H54 (cell line): ENCODE results near the gene CXCL9.

ENCODE experiments used
- DNase-seq: peaks from one replicate; pipeline ENCODE4 v3.0.0; 2011; ENCODE audit warnings: low spot score, mixed read lengths; ENCODE audit not compliant: insufficient read length
- FAIRE-seq: peaks from 3 replicates; lab custom pipeline; 2011; peaks lifted over from hg19 to GRCh38; lab: Jason Lieb, UNC
- POLR2A ChIP-seq: IDR thresholded peaks from 2 replicates; pipeline ENCODE4 v1.6.1; 2011; ENCODE audit warnings: low read depth, mild to moderate bottlenecking, low read length

Gene CXCL9

GRCh38 chr4:76023389-76023788 is 16.1 kb upstream of the CXCL9 start, which contains the start of gene CXCL10:
Gene CXCL10 (minus strand): TSS chr4:76023497. CDS start chr4:76023431, 66 bp downstream.
- FAIRE-seq = no peak
- no peak for TF ChIP-seq POLR2A
- DNase-seq = no peak

DNA sequence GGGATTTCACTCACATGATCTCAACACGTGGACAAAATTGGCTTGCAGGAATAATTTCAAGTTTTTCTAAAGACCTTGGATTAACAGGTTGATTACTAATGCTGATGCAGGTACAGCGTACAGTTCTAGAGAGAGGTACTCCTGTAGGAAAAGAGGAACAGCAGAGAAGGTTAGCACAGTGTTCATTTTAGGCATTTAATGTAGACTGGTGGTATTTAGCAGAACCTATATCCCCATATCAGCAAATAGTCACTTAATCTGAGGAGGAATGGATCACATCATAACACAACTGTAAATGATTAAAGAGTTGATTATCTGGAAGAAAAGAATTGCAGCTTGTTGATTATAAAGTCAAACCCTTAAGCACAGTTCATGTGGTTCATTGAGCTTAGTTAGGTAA is 15.4 kb upstream of the CXCL9 start:
- no peak for TF ChIP-seq POLR2A
- FAIRE-seq (no peak), DNase-seq (no peak)

- FAIRE-seq (no peak), DNase-seq (no peak)
- TF ChIP-seq POLR2A = no peak
Measured at GRCh38 chr4:76022031-76022430, 14.7 kb upstream of the CXCL9 start.

GRCh38 chr4:76017056-76017686 is 9.9 kb upstream of the CXCL9 start:
- TF ChIP-seq POLR2A = no peak
- no peak for FAIRE-seq
- DNase-seq = no peak

DNA sequence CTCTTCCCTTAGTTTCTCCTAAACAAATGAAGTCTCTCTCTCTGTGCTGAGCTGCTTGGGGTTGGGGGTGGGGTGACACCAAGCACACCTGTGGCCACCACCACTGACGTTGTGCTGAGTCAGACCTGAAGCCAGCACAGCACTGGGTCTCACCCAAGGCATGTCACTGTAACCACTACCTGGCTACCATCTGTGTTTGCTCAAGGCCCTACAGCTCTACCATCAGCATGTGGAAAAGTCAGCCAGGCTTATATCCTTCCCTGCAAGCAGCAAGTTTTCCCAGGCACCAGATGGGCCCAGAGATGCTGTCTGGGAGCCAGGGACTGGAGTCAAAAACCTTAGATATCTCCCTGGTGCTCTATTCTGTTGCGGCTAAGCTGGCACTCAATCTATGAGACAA is 9.1 kb upstream of the CXCL9 start:
- no peak for DNase-seq
- no peak for TF ChIP-seq POLR2A
- FAIRE-seq = no peak

- no peak for DNase-seq
- no peak for FAIRE-seq
Measured at GRCh38 chr4:76013540-76013939, 6.2 kb upstream of the CXCL9 start.

DNA sequence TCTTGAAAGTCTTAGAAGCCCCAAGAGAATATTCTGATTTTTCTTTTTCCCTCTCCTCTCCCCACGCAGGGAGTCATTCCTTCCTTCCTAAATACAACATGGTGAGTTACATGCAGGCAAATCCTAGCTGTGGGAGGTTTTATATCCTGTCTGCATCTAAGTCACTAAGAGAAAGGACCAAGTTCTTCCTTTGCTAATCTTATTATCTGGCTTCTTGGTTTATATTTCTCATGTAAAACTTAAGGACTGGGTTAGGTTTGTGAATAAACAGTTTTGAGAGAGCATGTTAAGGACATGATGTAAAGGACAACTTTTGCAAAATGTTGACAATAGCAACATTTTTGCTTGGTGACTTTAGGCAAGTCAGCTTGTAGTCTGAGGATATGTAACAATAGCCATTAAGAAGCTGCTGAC is 5.1 kb upstream of the CXCL9 start:
- FAIRE-seq (no peak), DNase-seq (no peak)
- no peak for TF ChIP-seq POLR2A

More at GRCh38 chr4:76013540-76013939, 6.2 kb upstream of the CXCL9 start:
- no peak for TF ChIP-seq POLR2A

DNA sequence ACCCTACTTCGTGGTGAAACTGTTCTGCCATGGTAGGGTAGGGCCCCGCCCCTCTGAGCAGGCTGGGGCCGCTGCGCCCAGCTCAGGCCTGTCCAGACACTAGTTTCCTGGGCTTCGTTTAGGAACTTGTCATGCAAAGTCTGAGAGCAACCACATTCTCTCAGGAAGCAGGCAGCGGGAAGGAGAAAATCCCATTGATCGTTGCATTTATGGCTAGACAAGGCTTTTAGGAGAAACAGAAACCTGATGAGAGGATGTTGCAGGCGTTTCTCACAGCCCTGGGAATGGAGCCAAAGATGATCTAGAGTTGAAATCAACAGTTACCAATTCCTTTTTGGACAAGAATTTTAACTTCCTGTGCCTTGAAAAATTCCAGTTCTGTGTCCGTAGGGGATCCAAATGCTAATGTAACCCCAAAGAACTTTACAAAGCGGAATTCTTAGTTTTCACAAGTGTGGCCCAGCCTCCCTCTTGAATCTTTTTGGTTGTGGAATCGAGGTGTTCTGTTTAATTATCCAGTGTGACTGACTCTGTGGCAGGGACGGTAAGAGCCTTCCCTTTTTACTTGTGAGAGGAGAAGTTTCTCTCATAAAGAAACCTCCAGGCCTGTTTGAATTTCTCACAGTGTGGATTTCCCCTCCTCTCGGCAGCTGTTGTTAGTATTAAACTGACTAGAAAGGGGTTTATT is 4.5 kb upstream of the CXCL9 start:
- no peak for TF ChIP-seq POLR2A
- no peak for FAIRE-seq
- no peak for DNase-seq

GRCh38 chr4:76011018-76011670 is 3.8 kb upstream of the CXCL9 start:
- FAIRE-seq = no peak
- TF ChIP-seq POLR2A = no peak
- DNase-seq = no peak

DNA sequence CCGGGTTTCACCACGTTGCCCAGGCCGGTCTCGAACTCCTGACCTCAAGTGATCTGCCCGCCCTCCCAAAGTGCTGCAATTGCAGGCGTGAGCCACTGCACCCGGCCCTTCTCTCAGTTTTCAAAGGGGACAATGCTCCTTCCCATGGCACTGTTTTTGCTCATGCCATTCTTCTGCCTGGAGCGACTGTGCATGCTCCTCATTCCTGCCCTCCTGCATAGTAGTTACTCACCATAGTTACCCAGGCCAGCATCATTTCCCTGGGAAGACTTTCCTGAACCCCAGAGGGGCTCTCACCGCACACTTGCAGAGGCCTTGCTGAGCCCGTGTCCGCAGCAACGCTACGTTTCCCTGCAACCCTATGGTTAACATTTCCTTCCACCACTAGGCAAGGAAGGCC is 3.3 kb upstream of the CXCL9 start:
- no peak for FAIRE-seq
- DNase-seq = no peak
- no peak for TF ChIP-seq POLR2A

DNA sequence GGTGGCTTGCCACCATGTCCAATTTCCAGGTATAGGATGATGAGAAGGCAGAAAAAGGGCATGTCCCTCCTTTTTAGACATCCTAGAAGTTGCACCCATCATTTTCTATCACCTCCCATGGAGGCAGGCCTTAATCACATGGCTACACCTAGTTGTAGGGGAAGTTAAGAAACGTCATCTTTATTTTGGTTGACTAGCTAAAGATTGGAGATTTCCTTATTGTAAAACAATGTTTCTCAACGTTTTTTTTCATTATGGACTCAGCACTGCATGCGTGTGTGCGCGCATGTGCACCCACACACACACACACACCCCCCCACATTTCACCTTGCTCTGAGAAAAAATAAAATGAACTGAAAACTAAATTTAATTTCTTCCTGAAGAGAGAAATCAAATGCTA is 2.0 kb upstream of the CXCL9 start:
- FAIRE-seq (no peak), DNase-seq (no peak)
- TF ChIP-seq POLR2A = no peak

DNA sequence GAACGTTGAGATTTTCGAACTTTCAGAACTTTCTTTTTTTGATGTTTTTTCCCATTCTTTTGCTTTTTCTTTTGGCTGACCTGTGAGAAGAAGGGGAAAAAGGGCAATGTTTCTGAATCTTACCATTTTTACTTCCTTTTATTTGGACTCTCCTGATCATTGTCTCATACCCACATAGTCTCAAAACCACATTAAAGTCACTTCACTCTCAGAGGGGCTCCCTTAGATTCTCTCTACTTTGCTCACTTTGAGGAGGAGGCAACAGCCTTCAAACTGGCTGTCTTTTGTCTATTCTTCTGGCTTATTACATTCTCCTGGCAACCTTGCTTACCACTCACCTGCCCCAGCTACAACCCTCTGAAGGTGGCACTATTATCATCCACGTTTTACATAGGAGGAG is 3.7 kb downstream of the CXCL9 start:
- DNase-seq (no peak), FAIRE-seq (no peak)
- no peak for TF ChIP-seq POLR2A

DNA sequence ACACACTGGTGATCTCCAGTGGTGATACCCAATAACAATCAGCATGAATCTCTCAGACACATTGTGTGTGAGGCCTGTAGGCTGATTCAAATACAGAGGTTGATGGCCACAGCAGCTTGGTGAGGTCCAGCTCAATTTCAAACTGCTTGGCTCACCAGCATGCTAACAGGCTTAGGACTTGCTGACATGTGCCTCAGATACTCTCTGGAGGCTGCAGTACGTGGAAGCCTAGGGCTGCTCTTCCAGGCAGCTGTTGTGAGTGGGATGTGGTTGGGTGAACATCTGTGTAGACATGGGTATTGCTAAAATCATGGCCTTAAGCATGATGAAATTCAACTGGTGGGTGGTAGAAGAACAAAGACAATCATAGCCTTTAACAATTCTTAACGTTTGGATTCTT is 4.3 kb downstream of the CXCL9 start:
- DNase-seq (no peak), FAIRE-seq (no peak)
- TF ChIP-seq POLR2A = no peak

DNA sequence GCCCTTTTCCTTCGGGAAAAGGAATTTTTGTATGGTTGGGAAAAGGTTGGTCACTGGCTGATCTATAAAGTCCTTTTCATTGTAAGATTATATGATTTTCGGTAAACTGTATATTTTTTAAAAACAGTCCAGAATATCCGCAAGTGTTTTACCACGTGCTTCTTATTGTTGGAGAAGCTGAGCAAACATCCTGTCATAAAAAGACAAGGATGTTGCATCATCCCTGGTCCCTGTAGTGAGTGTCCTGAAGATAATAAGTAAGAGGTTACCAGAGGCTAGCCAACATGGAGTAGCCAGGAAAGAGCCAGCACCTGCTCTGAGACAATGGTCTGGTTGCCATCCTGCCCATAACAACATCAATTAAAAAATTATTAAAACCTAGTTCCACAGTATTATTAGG is 5.1 kb downstream of the CXCL9 start:
- DNase-seq = no peak
- TF ChIP-seq POLR2A = no peak
- no peak for FAIRE-seq
